CD4-positive, CD25-positive, alpha-beta regulatory T cell (primary cell): ENCODE results near the gene CD93. TPM values are rescaled to one million over a fixed set of nuclear protein-coding genes. Genes with fewer than 3 reads are reported as not detected.

Experiments used
- ATAC-seq, 2 donors: fragments of 150-1000 bp; cut with Tn5 transposase; one replicate each; pipeline ENCODE4 v1.10.0; 2021; ENCODE audit warnings: low read depth in 2 of 2, moderate number of reproducible peaks in 2 of 2, moderate library complexity in 1 of 2
- DNase-seq, 3 donors: peaks; one replicate each; pipeline versions ENCODE4 v3.0.0 to v3.0.0-alpha.2; 2012 to 2022; ENCODE audit warnings: mixed read lengths in 1 of 3
- H3K27ac ChIP-seq: one replicate; pipeline ENCODE4 v1.7.0; 2013; ENCODE audit warnings: mild to moderate bottlenecking, low read length; ENCODE audit not compliant: insufficient read depth, poor library complexity, severe bottlenecking
- H3K27me3 ChIP-seq: one replicate; pipeline ENCODE4 v1.7.0; 2013; ENCODE audit warnings: low read length; ENCODE audit not compliant: control insufficient read depth, insufficient read depth
- H3K36me3 ChIP-seq: one replicate; pipeline ENCODE4 v1.7.0; 2013; ENCODE audit warnings: mild to moderate bottlenecking, low read length, moderate library complexity; ENCODE audit not compliant: control insufficient read depth, insufficient read depth
- H3K4me1 ChIP-seq: 2 replicates; pipeline ENCODE4 v1.7.0; 2013; ENCODE audit warnings: mild to moderate bottlenecking, low read length; ENCODE audit not compliant: insufficient read depth, control insufficient read depth, poor library complexity, severe bottlenecking
- H3K4me3 ChIP-seq: one replicate; pipeline ENCODE4 v1.7.0; 2013; ENCODE audit warnings: low read depth, mild to moderate bottlenecking, low read length, moderate library complexity
- H3K9me3 ChIP-seq, 2 experiments: 1 replicate in 1 of 2; 2 replicates in 1 of 2; pipeline ENCODE4 v1.7.0; 2013; ENCODE audit warnings: low read length in 2 of 2, mild to moderate bottlenecking in 1 of 2, moderate library complexity in 1 of 2; ENCODE audit not compliant: control insufficient read depth in 2 of 2
- H3K27ac Mint-ChIP-seq, 3 donors: one replicate each; pipeline ENCODE4 v1.8.0; 2020 to 2022; ENCODE audit warnings: mild to moderate bottlenecking in 3 of 3, mixed read lengths in 3 of 3, moderate library complexity in 2 of 3
- H3K27me3 Mint-ChIP-seq: one replicate; pipeline ENCODE4 v1.8.0; 2022; ENCODE audit warnings: mild to moderate bottlenecking, mixed read lengths
- H3K36me3 Mint-ChIP-seq: one replicate; pipeline ENCODE4 v1.8.0; 2020; ENCODE audit warnings: mixed read lengths
- H3K4me1 Mint-ChIP-seq, 4 donors: one replicate each; pipeline ENCODE4 v1.8.0; 2020 to 2022; ENCODE audit warnings: mixed read lengths in 4 of 4, mild to moderate bottlenecking in 1 of 4
- H3K4me3 Mint-ChIP-seq, 4 donors: one replicate each; pipeline ENCODE4 v1.8.0; 2020 to 2022; ENCODE audit warnings: mild to moderate bottlenecking in 4 of 4, mixed read lengths in 4 of 4, moderate library complexity in 3 of 4
- H3K9me3 Mint-ChIP-seq, 7 donors: one replicate each; pipeline ENCODE4 v1.8.0; 2020 to 2022; ENCODE audit warnings: mixed read lengths in 7 of 7, mild to moderate bottlenecking in 3 of 7, moderate library complexity in 2 of 7
- polyA plus RNA-seq, 4 donors: library from polyadenylated mRNA; unstranded; fragments of 300-500 nt; fragmentation: Illumina TruSeq; gene quantifications; one replicate each; pipeline ENCODE4 v1.2.3, GENCODE V29; 2021
- total RNA-seq: library from RNA; stranded (reverse); gene quantifications from one replicate; pipeline ENCODE4 v1.2.3, GENCODE V29; 2022

The CD93 gene
- total and polyA plus RNA-seq, 5 donors from 2014 or later, result 0.12 to 3.3 (median 0.30) TPM

GRCh38 chr20:23039136-23039875, 46.8 kb downstream of the CD93 start:
- no peaks in the 10 kb centered on the region for H3K36me3 Mint-ChIP-seq
- DNase-seq (no peak), ATAC-seq (no peak)
- Histone ChIP-seq H3K4me3 (no peak overlapping the region), H3K4me1 (no peaks in the 10 kb centered on the region), H3K36me3 (no peaks in the 10 kb centered on the region), H3K9me3 (no peaks in the 10 kb centered on the region), H3K27me3 (peaks cover 3% of the 10 kb centered on the region), H3K27ac (no peak overlapping the region)
- H3K27me3 Mint-ChIP-seq, result peaks cover 40% of the 10 kb centered on the region
- no peaks in the 10 kb centered on the region for H3K4me1 Mint-ChIP-seq
- no peak overlapping the region for H3K4me3 Mint-ChIP-seq
- H3K27ac Mint-ChIP-seq, result no peak overlapping the region
- H3K9me3 Mint-ChIP-seq, result no peaks in the 10 kb centered on the region

- H3K4me3 ChIP-seq, result no peak overlapping the region
- no peaks in the 10 kb centered on the region for H3K36me3 Mint-ChIP-seq
- DNase-seq, result no peak
- no peaks in the 10 kb centered on the region for H3K4me1 ChIP-seq
- no peaks in the 10 kb centered on the region for H3K9me3 ChIP-seq
- no peak overlapping the region for H3K27ac ChIP-seq
- H3K27me3 ChIP-seq, result peaks cover 3% of the 10 kb centered on the region
- no peak overlapping the region for H3K4me3 Mint-ChIP-seq
- no peaks in the 10 kb centered on the region for H3K4me1 Mint-ChIP-seq
- peaks cover 0 to 1% (median 0%) of the 10 kb centered on the region in 7 donors for H3K9me3 Mint-ChIP-seq
- no peak overlapping the region for H3K27ac Mint-ChIP-seq
- no peak for ATAC-seq
- no peaks in the 10 kb centered on the region for H3K36me3 ChIP-seq
- peaks cover 44% of the 10 kb centered on the region for H3K27me3 Mint-ChIP-seq
Observed at GRCh38 chr20:23037017-23037481, 49.1 kb downstream of the CD93 start.

- H3K36me3 ChIP-seq, result no peaks in the 10 kb centered on the region
- Mint-ChIP-seq H3K27me3 (peaks cover 44% of the 10 kb centered on the region), H3K9me3 (peaks cover 0 to 1% (median 0%) of the 10 kb centered on the region in 7 donors)
Observed at GRCh38 chr20:23036371-23036770, 49.8 kb downstream of the CD93 start.

GRCh38 chr20:23035731-23036130, 50.4 kb downstream of the CD93 start:
- Histone ChIP-seq H3K27me3 (peaks cover 3% of the 10 kb centered on the region), H3K4me3 (no peak overlapping the region), H3K9me3 (no peaks in the 10 kb centered on the region), H3K36me3 (no peaks in the 10 kb centered on the region), H3K4me1 (no peaks in the 10 kb centered on the region), H3K27ac (no peak overlapping the region)
- ATAC-seq (no peak), DNase-seq (no peak)
- Mint-ChIP-seq H3K4me3 (no peak overlapping the region), H3K4me1 (no peaks in the 10 kb centered on the region), H3K9me3 (peaks cover 0 to 1% (median 0%) of the 10 kb centered on the region in 7 donors), H3K36me3 (no peaks in the 10 kb centered on the region), H3K27me3 (peaks cover 42% of the 10 kb centered on the region), H3K27ac (no peak overlapping the region)

More at GRCh38 chr20:23036371-23036770, 49.8 kb downstream of the CD93 start:
- Mint-ChIP-seq H3K4me3 (no peak overlapping the region), H3K4me1 (no peaks in the 10 kb centered on the region), H3K27ac (no peak overlapping the region), H3K36me3 (no peaks in the 10 kb centered on the region)
- Histone ChIP-seq H3K27me3 (peaks cover 3% of the 10 kb centered on the region), H3K4me1 (no peaks in the 10 kb centered on the region), H3K27ac (no peak overlapping the region), H3K4me3 (no peak overlapping the region), H3K9me3 (no peaks in the 10 kb centered on the region)
- ATAC-seq, result no peak
- DNase-seq, result no peak

GRCh38 chr20:23034721-23035671, 51.1 kb downstream of the CD93 start, which contains the start of gene SSTR4:
TSS of gene SSTR4 (plus strand) at chr20:23035312. CDS start at chr20:23035484, 172 bp downstream.
- Mint-ChIP-seq H3K27ac (no peak within 1 kb of the TSS), H3K36me3 (no peaks in the 10 kb centered on the region), H3K4me1 (no peaks in the 10 kb centered on the region), H3K27me3 (peaks cover 39% of the 10 kb centered on the region), H3K9me3 (peaks cover 0 to 1% (median 0%) of the 10 kb centered on the region in 7 donors), H3K4me3 (no peak within 1 kb of the TSS)
- H3K27ac ChIP-seq, result no peak within 1 kb of the TSS
- ATAC-seq (no peak), DNase-seq (no peak)
- no peaks in the 10 kb centered on the region for H3K4me1 ChIP-seq
- H3K27me3 ChIP-seq, result peaks cover 3% of the 10 kb centered on the region
- no peaks in the 10 kb centered on the region for H3K9me3 ChIP-seq
- no peaks in the 10 kb centered on the region for H3K36me3 ChIP-seq
- H3K4me3 ChIP-seq, result no peak within 1 kb of the TSS

GRCh38 chr20:23033918-23034317, 52.2 kb downstream of the CD93 start:
- no peaks in the 10 kb centered on the region for H3K4me1 ChIP-seq
- H3K4me3 ChIP-seq, result no peak overlapping the region
- Mint-ChIP-seq H3K4me1 (no peaks in the 10 kb centered on the region), H3K36me3 (no peaks in the 10 kb centered on the region), H3K27me3 (peaks cover 43% of the 10 kb centered on the region), H3K4me3 (no peak overlapping the region), H3K9me3 (peaks cover 0 to 1% (median 0%) of the 10 kb centered on the region in 7 donors), H3K27ac (no peak overlapping the region)
- DNase-seq (no peak), ATAC-seq (no peak)
- no peaks in the 10 kb centered on the region for H3K9me3 ChIP-seq
- no peaks in the 10 kb centered on the region for H3K36me3 ChIP-seq
- no peaks in the 10 kb centered on the region for H3K27me3 ChIP-seq
- no peak overlapping the region for H3K27ac ChIP-seq

GRCh38 chr20:23032750-23033078, 53.4 kb downstream of the CD93 start:
- Mint-ChIP-seq H3K36me3 (no peaks in the 10 kb centered on the region), H3K9me3 (peaks cover 0 to 1% (median 0%) of the 10 kb centered on the region in 7 donors), H3K27me3 (peaks cover 35% of the 10 kb centered on the region), H3K27ac (no peak overlapping the region), H3K4me1 (no peaks in the 10 kb centered on the region), H3K4me3 (no peak overlapping the region)
- no peak for ATAC-seq
- DNase-seq, result no peak
- Histone ChIP-seq H3K4me1 (no peaks in the 10 kb centered on the region), H3K27ac (no peak overlapping the region), H3K27me3 (no peaks in the 10 kb centered on the region), H3K36me3 (no peaks in the 10 kb centered on the region), H3K4me3 (no peak overlapping the region), H3K9me3 (no peaks in the 10 kb centered on the region)
